ENCODE results near the gene TMEM190.

TMEM190 gene

GRCh38 chr19:55352040-55352439 lies 24.6 kb upstream of the TMEM190 start:
- no peak for DNase-seq

DNA sequence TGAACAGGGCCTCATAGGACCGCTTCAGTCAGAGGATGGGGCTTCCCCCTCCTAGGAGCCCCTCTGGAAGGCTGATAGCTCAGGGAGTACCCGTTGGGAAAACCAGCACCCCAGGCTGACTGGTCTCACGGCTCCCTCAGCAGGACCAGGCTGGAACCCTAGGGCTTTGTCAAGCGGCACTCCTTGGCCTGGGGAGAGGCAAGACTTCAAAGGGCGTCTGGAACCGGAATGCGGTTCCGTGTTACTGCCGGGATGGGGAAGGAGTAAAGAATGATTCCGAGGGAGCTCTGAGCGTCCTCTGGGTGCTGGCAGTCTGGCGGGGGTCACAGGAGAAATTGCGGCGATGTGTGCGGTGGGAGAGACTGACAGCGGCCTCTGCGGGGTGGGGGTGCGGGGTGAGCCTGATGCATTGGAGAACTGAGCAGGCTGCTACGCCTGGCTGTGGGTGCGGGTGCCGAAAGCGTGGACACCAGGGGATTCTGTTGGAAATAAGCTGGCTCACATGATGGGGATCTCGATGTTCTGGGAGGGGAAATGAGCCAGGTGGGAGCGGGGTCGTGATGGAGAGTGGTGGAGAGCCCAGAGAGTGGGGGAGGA lies 24.0 kb upstream of the TMEM190 start:
- no peak for DNase-seq

- DNase-seq: no peak
Measured at GRCh38 chr19:55353356-55353802, 23.2 kb upstream of the TMEM190 start.

DNA sequence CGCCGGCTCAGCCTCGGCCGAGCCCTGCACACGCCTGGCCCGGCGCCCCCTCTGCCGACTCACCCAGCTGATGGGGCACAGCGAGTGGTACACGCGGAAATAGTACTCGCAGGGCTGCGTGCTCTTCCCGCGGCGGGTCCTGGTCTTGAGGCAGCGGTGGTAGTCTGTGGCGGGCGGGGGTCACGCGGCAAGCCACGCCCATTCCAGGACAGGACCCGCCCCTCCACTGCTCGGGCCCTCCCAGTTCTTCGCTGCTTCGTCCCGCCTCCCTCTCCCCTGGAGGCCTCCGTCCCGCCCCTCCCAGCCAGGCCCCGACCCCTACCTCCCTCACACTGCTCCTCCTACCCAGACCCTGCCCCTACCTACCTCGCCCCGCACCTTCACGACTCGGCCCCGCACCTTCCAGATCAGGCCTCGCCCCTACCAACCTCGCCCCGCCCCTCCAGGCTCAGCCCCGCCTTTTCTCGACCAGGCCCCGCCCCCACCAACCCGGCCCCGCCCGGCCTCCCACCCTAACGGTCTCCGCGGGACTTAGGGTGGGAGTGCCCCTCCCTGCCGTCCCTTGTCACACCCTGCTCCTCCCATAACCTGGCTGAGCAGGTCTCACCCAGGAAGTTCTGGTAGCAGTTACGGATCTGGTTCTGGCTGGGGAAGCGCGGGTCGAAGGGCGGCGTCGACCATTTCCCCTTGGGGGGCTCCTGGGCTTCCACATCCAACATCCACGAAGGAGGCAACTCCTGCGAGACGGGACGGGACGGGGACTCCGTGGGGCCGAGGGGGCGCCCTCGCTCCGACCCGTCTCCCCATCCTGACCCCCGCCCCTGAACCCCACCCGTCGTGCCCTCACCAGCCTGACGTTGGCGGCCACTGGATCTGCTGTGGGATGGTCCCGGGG lies 22.6 kb upstream of the TMEM190 start:
- DNase-seq: no peak

GRCh38 chr19:55354698-55355212 lies 21.9 kb upstream of the TMEM190 start, which contains the start of gene COX6B2:
COX6B2 (minus strand) TSS chr19:55354719; CDS start chr19:55354521, 198 bp downstream.
- DNase-seq: no peak

- DNase-seq: no peak
Measured at GRCh38 chr19:55355213-55355821, 21.3 kb upstream of the TMEM190 start.

- DNase-seq: no peak
Measured at GRCh38 chr19:55358493-55358892, 18.1 kb upstream of the TMEM190 start.

DNA sequence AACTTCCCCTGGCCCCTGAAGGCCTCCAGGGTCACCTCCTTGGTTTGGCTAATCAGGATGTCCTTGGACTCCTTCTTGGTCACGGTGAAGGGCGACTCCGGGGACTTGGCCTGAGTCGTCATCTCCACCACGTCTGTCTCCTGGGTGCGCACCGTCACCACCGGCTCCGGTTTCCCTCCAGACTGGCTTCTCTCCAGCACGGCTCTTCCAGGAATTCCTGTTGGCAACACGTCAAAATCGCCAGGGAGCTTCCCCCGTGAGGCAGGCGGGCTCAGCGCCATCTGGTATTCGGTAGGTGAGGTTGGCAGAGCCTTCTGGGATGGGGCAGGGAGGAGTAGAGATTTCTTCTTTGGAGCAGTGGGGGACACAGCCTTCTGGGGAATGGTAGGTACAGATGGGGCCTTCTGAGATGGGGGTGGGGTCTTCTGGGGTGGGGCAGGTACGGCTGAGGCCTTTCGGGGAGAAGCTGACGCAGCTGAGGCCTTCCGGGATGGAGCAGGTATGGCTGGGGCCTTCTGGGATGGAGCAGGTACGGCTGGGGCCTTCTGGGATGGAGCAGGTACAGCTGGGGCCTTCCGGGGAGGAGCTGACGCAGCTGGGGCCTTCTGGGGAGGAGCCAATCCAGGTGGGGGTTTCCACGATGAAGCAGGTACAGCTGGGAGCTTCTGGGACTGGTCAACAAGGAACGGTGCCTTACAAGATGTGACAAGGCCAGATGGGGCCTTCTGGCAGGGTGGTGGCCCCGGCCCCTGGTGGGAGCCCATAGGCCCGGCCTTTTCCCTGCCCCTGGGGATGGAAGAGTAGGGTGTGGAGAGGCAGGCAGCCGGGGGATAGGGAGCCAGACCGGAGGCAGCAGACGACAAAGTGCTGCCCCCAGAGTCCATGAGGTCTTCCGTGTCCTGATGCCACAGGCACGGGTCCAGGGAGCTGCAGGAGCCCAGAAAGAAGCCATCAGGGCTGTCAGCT lies 17.4 kb upstream of the TMEM190 start:
- no peak for DNase-seq

DNA sequence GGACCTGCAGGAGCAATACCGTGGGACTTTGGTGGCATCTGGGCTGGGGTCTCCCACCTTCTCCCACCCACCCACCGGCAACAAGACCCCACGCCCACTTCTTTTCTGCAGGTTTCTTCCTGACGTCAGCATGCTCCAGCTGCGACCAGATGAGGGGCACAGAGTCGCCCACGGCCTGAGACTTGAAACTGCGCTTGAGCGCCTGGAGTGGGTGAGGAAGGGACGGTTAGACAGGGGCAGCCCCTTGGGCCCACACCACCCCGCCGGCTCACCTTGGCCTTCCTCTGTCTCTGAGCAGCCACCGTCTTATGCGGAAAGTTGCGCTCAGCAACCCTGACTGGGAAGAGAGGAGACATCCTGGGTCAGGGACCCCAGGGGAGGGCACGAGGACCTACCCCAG lies 15.7 kb upstream of the TMEM190 start:
- no peak for DNase-seq

GRCh38 chr19:55362174-55362989 lies 14.2 kb upstream of the TMEM190 start:
- DNase-seq: no peak

- DNase-seq: no peak
Measured at GRCh38 chr19:55362990-55363716, 13.5 kb upstream of the TMEM190 start, which contains the start of gene GARIN5B. GARIN5B (minus strand) TSS chr19:55363260; CDS start chr19:55363066, 194 bp downstream.

- DNase-seq: no peak
Measured at GRCh38 chr19:55365245-55365644, 11.4 kb upstream of the TMEM190 start.

- DNase-seq: no peak
Measured at GRCh38 chr19:55365964-55366363, 10.7 kb upstream of the TMEM190 start.

DNA sequence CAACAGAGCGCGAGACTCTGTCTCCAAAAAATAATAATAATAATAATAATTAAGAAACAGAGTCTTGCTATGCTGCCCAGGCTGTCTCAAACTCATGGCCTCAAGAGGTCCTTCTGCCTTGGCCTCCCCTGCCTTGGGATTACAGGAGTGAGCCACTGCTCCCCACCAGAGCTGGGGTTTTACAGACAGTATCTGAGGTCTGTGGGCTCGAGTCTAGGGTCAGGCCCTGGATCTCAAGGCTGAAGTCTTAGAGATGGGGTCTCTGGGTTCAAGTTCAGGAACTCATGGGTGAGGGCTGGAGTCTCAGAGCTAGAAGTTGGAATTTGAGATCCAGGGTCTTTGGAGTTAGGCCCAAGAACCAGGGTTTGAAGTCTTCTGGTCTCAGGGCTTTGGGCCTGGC lies 9.8 kb upstream of the TMEM190 start:
- no peak for DNase-seq

DNA sequence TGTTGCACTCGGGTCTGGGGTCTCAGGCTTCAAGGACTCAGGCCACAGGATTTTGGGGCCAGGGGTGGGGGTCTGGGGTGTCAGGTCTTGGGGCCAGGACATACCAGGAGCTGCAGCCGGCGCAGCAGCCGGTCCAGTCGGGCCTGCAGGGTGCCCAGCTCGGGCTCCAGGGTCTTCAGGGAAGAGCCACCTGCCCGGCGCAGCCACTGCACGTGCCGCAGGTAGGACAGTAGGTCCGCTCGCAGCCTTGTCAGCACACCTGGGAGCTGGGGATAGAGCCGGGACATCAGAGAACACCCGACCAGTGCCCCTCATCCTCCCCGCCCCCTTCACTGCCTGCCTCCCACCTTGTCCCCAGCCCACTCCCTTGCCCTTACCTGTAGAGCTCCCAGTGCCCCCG lies 8.5 kb upstream of the TMEM190 start:
- DNase-seq: no peak

DNA sequence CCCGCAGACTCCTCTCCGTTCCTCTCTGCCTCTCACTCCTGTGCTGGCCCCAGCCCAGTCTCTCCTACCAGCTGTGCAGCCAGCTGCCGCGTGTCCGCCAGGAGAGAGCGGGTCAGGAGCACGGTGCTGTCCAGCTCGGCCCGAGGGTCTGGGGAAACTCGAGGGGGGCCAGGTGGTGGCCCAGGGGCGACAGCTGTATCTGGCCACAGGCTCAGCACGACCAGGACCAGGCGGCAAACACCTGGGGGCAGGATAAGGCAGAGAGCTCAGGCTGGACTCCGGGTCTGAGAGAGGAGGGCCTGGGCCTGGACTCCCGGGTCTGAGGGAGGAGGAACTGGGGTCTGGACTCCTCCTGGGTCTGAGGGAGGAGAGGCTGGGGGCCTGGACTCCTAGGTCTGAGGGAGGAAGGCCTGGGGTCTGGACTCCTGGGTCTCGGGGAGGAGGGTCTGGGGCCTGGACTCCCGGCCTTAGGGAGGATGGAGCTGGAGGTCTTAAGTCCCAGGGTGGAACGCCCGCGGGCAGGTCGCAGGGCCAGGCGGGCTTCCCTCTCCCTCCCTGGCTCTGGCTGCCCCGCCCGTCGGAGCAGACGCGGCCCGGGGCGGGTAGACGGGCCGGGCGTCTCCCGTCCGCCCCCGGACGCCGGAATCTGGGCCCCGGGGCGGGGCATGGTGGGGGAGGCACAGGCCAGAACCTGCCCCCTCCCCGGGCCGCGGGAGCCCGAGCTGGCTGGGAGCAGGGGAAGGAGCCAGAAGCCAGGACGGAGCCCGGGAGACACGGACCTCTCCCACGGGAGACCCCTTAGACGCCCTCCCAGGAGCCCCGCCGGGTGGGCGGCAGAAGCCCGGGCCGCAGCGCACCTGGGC lies 7.7 kb upstream of the TMEM190 start:
- no peak for DNase-seq

DNA sequence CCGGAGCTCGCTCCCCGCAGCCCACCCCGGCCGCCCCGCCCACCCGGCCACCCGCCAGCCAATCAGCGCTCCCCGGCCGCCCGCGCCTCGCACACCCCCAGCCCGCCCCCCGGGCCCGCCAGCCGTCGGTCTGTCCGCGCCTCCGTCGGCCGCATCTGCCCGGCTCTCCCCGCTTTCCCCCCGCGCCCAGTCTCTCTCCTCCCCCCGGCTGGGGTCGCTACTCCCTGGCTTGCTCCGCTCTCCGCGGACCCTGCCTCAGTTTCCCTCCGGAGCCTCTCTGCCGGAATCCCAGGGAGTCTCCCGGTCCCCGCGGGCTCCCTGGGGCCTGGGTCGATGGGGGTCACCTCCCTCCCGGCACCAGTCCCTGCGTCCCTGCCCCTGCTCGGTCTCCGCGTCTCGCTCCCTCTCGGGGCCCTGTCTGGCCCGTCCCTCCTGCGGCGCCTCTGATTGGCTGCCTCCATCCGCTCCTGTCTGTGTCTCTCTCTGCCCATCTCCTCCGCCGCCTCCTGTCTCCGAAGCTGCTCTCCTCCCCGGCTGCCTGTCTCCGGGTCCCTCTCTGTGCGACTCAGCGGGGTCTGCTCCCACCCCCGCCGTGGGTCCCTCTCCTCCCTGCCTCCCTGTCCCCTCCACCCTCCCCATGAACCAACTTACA lies 6.8 kb upstream of the TMEM190 start:
- DNase-seq: no peak

DNA sequence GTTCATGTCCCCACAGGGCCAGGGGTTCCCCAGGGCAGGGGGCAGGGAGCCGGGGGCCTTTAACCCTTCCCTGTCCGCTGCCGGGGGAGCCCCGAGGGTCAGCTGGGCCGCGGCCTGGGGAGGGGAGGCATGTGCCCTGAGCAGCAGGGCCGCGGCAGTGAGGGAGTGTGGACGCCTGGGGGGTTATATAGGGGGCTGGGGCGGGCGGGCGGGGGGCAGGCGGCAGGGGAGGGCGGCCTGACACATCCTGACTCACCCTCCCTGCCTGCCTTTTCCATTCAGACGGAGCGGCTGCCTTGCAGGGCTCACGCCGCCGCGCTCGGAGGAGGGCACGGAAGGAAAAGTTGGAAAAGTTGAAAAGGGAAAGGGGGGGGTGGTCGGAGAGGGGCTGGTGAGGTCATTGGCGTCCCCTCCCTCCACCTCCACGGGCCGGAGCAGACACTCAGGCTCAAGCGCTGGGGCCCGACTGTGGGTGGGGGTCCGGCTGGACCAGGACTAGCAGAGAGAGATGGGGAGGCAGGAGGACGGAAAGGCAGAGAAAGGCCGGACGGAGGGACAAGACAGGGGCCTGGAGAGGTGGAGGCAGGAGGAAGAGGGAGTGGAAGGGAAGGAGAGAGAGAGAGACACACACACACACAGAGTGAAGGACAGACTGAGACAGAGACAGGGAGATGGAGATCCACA lies 6.2 kb upstream of the TMEM190 start, which contains the start of gene IL11:
Gene IL11 (minus strand): TSS at position 159 of the 684 bp plus-strand sequence. CDS start 153 bp downstream, at position 6.
- DNase-seq: no peak
